Measurements from ENCODE around the gene ADRA2B.

GRCh38 chr2:96124406-96125265 lies 8.3 kb upstream of the ADRA2B start:
- TF ChIP-seq EZH2 (IDR thresholded peaks at IDR 0.05; ENCODE audit: borderline replicate concordance) (no peak), CTCF (IDR thresholded peaks at IDR 0.05; ENCODE audit: poor library complexity) (no peak), EZH2phosphoT487 (IDR thresholded peaks at IDR 0.05; ENCODE audit: low read depth, severe bottlenecking, unreplicated experiment) (no peak)
